Subcutaneous preadipocyte (primary cell): ENCODE data around the gene CHD1L. TPM values are rescaled to one million over a fixed set of nuclear protein-coding genes. Genes with fewer than 3 reads are reported as not detected.

ENCODE experiments used
- total RNA-seq: library from RNA; depleted of rRNA; stranded (reverse); fragments of >200 nt; gene quantifications from 2 replicates; pipeline ENCODE4 v1.2.3, GENCODE V29; 2012

Gene CHD1L
- 37.8 and 38.9 TPM in 2 replicates for total RNA-seq

GRCh38 chr1:147242449-147243227 lies at the start of gene CHD1L:
Gene CHD1L, plus strand, starts transcription at chr1:147242684. Its CDS starts 20 bp downstream, at chr1:147242704.

GRCh38 chr1:147225193-147225730 lies 17.2 kb upstream of the CHD1L start, which contains the start of gene FMO5:
Gene FMO5, minus strand, starts transcription at chr1:147225339. Its CDS starts 310 bp downstream, at chr1:147225029.

Other genes starting within 250 kb of the CHD1L start
- gene PRKAB2, start 70.2 kb upstream of the CHD1L start, total RNA-seq: 8.8 and 10.4 TPM in 2 replicates
- 0.78 and 1.8 TPM in 2 replicates for gene FMO5, start 17.3 kb upstream of the CHD1L start, total RNA-seq